Body of pancreas (tissue), 4 donors: Measurements from ENCODE around the gene UGT2A2. TPM values are rescaled to one million over a fixed set of nuclear protein-coding genes. Genes with fewer than 3 reads are reported as not detected.

Experiments used
- ATAC-seq: fragments of 150-250 bp; one replicate; pipeline ENCODE4 v1.9.1; 2016
- DNase-seq, 4 donors: peaks; one replicate each; pipeline ENCODE4 v3.0.0-alpha.2; 2019
- H3K27ac ChIP-seq, 4 donors: fragments of 200-600 bp; sonication (generic); 1 replicate in 3 of 4; 2 replicates in 1 of 4; pipeline versions ENCODE4 v1.5.1 to v1.6.1; 2016 to 2019; ENCODE audit warnings: mild to moderate bottlenecking in 1 of 4, mixed read lengths in 1 of 4, moderate library complexity in 1 of 4
- H3K27me3 ChIP-seq, 2 donors: fragments of 200-600 bp; sonication (generic); one replicate each; pipeline ENCODE4 v1.6.0; 2016; ENCODE audit warnings: mild to moderate bottlenecking in 1 of 2
- H3K36me3 ChIP-seq, 2 donors: fragments of 200-600 bp; sonication (generic); replicated peaks in 1 of 2; 2 replicates each; pipeline ENCODE4 v1.5.1; 2016; ENCODE audit warnings: low read depth in 2 of 2; ENCODE audit not compliant: insufficient read depth in 1 of 2
- H3K4me1 ChIP-seq: fragments of 200-600 bp; sonication (generic); one replicate; pipeline ENCODE4 v1.6.0; 2016
- H3K4me3 ChIP-seq, 2 donors: fragments of 200-600 bp; sonication (generic); 1 replicate in 1 of 2; 2 replicates in 1 of 2; pipeline ENCODE4 v1.5.1; 2016 to 2019
- H3K9me3 ChIP-seq, 3 donors: fragments of 200-600 bp; sonication (generic); 1 replicate in 2 of 3; 2 replicates in 1 of 3; pipeline ENCODE4 v1.5.1; 2016
- CTCF ChIP-seq, 7 experiments: fragments of 450-650 bp in 4 of 7; fragments of 200-600 bp in 3 of 7; sonication (generic) in 3 of 7; IDR thresholded peaks; one replicate each; pipeline ENCODE4 v1.5.1; 2016 to 2019; ENCODE audit warnings: antibody characterized with exemption in 7 of 7
- POLR2A ChIP-seq, 3 donors: fragments of 450-650 bp; IDR thresholded peaks; one replicate each; pipeline ENCODE4 v1.6.1; 2016; ENCODE audit warnings: antibody characterized with exemption in 3 of 3, mild to moderate bottlenecking in 2 of 3
- WGBS, 2 donors: methylation state at CpG; one replicate each; pipeline ENCODE4 v1.1.5; 2017; 5-methylcytosine and 5-hydroxymethylcytosine counted together
- intact Hi-C: fragments of 100-400 bp; cut with DNase I; formaldehyde crosslinking; loops from one replicate; pipeline ENCODE4 v1.15.1; 2023
- total RNA-seq, 2 donors: library from RNA; depleted of rRNA; stranded (reverse); fragments of >200 nt; gene quantifications; one replicate each; pipeline ENCODE4 v1.1.0, GENCODE V29; 2016

The UGT2A2 gene
- total RNA-seq, 2 donors from 2014 or later, result not detected

- H3K9me3 ChIP-seq, result no peaks in the 10 kb centered on the region
- H3K4me1 ChIP-seq, result no peaks in the 10 kb centered on the region
- no peak overlapping the region for H3K4me3 ChIP-seq
- WGBS, 2 donors, result 54% methylated on average over 2 of the region's 2 CpGs
- ATAC-seq (no peak), DNase-seq (no peak)
- TF ChIP-seq CTCF (IDR thresholded peaks at IDR 0.05) (no peak), POLR2A (IDR thresholded peaks at IDR 0.05) (no peak)
- no peak overlapping the region for H3K27ac ChIP-seq
- no peaks in the 10 kb centered on the region for H3K36me3 ChIP-seq
- H3K27me3 ChIP-seq, result no peaks in the 10 kb centered on the region
- intact Hi-C loops, result no loop called here
Observed at GRCh38 chr4:69583543-69583942, 55.9 kb downstream of the UGT2A2 start.

DNA sequence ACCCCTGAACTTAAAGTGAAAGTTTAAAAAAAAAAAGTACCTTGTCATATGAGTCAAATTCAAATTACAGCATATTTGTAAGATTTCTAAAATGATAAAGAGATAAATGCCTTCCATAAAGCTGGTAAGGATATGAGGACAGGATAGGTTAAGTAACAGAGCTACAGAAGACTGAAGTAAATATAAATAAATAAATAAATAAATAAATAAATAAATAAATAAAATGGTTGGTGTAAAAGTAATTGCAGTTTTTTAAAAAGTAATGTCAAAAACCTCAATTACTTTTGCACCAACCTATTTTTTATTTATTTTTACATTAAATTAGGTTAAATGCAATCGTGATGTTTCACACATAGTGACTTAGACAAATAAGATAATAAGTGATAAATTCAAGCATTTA lies 62.2 kb downstream of the UGT2A2 start:
- 65 to 74% methylated on average over 1 of the region's 1 CpG for WGBS, 2 donors
- no peak overlapping the region for H3K27ac ChIP-seq
- ATAC-seq (no peak), DNase-seq (no peak)
- no peaks in the 10 kb centered on the region for H3K9me3 ChIP-seq
- H3K4me1 ChIP-seq, result no peaks in the 10 kb centered on the region
- TF ChIP-seq CTCF (IDR thresholded peaks at IDR 0.05) (no peak), POLR2A (IDR thresholded peaks at IDR 0.05) (no peak)
- no peak overlapping the region for H3K4me3 ChIP-seq
- no peaks in the 10 kb centered on the region for H3K27me3 ChIP-seq
- H3K36me3 ChIP-seq, result no peaks in the 10 kb centered on the region
- intact Hi-C loops, result no loop called here

DNA sequence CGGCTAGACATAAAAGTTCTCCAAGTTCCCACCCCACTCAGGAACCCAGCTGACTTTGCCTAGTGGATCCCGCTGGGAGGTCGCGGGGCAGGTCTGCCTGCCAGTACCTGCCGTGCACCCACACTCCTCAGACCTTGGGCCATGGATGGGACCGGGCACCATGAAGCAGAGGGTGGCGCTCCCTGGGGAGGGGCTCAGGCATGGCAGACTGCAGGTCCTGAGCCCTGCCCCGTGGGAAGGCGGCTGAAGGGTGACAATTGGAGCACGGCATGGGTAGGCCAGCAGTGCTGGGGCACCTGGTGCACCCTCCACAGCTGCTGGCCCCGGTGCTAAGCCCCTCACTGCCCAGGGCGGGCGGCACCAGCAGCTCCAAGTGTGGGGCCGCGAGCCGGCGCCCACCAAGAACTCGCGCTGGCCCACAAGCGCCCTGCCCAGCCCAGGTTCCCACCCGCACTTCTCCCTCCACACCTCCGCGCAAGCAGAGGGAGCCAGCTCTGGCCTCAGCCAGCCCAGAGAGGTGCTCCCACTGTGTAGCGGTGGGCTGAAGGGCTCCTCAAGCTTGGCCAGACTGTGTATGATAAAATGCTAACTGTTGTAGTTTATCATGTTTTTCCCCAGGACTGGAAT lies 63.1 kb downstream of the UGT2A2 start:
- Histone ChIP-seq H3K9me3 (no peaks in the 10 kb centered on the region), H3K4me1 (no peaks in the 10 kb centered on the region), H3K36me3 (no peaks in the 10 kb centered on the region), H3K4me3 (no peak overlapping the region), H3K27me3 (no peaks in the 10 kb centered on the region), H3K27ac (no peak overlapping the region)
- intact Hi-C loops, result no loop called here
- no peak for ATAC-seq
- no peak for TF ChIP-seq CTCF (IDR thresholded peaks at IDR 0.05)
- TF ChIP-seq POLR2A (IDR thresholded peaks at IDR 0.05), result no peak
- no peak for DNase-seq
- WGBS, 2 donors, result 95 to 96% methylated on average over 14 to 24 of the region's 24 CpGs

DNA sequence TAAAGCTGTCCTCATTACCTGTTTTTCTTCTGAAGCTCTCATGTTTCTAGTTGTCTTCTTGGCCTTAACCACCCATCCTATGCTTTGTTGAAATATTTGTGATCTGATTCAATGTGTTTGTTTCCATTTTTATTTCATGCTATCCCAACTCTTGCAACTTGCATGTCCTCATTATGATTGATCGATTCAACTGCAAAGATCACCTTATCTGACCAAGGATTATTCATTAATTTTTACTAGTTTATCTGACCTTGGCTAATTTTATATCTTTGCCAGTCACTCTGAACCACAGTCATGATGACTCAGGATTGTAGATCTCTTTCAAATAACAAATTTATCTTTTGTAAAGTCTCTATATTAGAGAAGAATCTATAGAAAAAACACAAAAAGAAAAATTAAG lies 70.7 kb downstream of the UGT2A2 start:
- DNase-seq (no peak), ATAC-seq (no peak)
- Histone ChIP-seq H3K36me3 (no peaks in the 10 kb centered on the region), H3K27me3 (no peaks in the 10 kb centered on the region), H3K9me3 (no peaks in the 10 kb centered on the region), H3K4me1 (no peaks in the 10 kb centered on the region), H3K4me3 (no peak overlapping the region), H3K27ac (no peak overlapping the region)
- WGBS, 2 donors, result 9 to 14% methylated on average over 1 of the region's 1 CpG
- intact Hi-C loops, result no loop called here
- TF ChIP-seq CTCF (IDR thresholded peaks at IDR 0.05), result no peak

GRCh38 chr4:69563424-69563823 lies 76.0 kb downstream of the UGT2A2 start:
- Histone ChIP-seq H3K4me1 (no peaks in the 10 kb centered on the region), H3K9me3 (no peaks in the 10 kb centered on the region), H3K27me3 (no peaks in the 10 kb centered on the region), H3K27ac (no peak overlapping the region), H3K36me3 (no peaks in the 10 kb centered on the region), H3K4me3 (no peak overlapping the region)
- no peak for TF ChIP-seq POLR2A (IDR thresholded peaks at IDR 0.05)
- TF ChIP-seq CTCF (IDR thresholded peaks at IDR 0.05), result no peak
- no peak for DNase-seq
- 59 to 92% methylated on average over 2 of the region's 2 CpGs for WGBS, 2 donors
- intact Hi-C loops, result no loop called here
- ATAC-seq, result no peak
